GM23338 (cell line): ENCODE measurements around the gene KDM4B. TPM values are rescaled to one million over a fixed set of nuclear protein-coding genes. Genes with fewer than 3 reads are reported as not detected.

Experiments
- ATAC-seq: fragments of 200-7000 bp; cut with Tn5 transposase; 3 replicates; pipeline ENCODE4 v1.9.1; 2020
- DNase-seq: peaks from one replicate; pipeline ENCODE4 v3.0.0-alpha.2; 2015; ENCODE audit warnings: low spot score
- H2AFZ ChIP-seq: fragments of 200-600 bp; sonication (generic); 2 replicates; pipeline ENCODE4 v1.8.0; 2016; ENCODE audit warnings: antibody characterized with exemption, mild to moderate bottlenecking, moderate library complexity
- H3F3A ChIP-seq: fragments of 200-600 bp; sonication (generic); replicated peaks from 2 replicates; pipeline ENCODE4 v1.8.0; 2017; ENCODE audit warnings: antibody characterized with exemption, mixed run types, low read depth
- H3K27ac ChIP-seq: fragments of 200-600 bp; sonication (generic); 2 replicates; pipeline ENCODE4 v1.6.1; 2016; ENCODE audit warnings: low read depth
- H3K27me3 ChIP-seq: fragments of 200-600 bp; sonication (generic); 2 replicates; pipeline ENCODE4 v1.8.0; 2016; ENCODE audit warnings: mild to moderate bottlenecking, mixed run types, moderate library complexity; ENCODE audit not compliant: insufficient read depth
- H3K36me3 ChIP-seq: fragments of 200-600 bp; sonication (generic); 2 replicates; pipeline ENCODE4 v1.8.0; 2016; ENCODE audit warnings: mild to moderate bottlenecking; ENCODE audit not compliant: insufficient read depth
- H3K4me1 ChIP-seq: fragments of 200-600 bp; sonication (generic); 2 replicates; pipeline ENCODE4 v1.8.0; 2016; ENCODE audit warnings: mild to moderate bottlenecking, moderate library complexity; ENCODE audit not compliant: insufficient read depth
- H3K4me2 ChIP-seq: fragments of 200-600 bp; sonication (generic); 2 replicates; pipeline ENCODE4 v1.7.1; 2017; ENCODE audit warnings: mixed run types
- H3K4me3 ChIP-seq: fragments of 200-600 bp; sonication (generic); 2 replicates; pipeline ENCODE4 v1.6.1; 2016; ENCODE audit warnings: mixed run types
- H3K79me2 ChIP-seq: fragments of 200-600 bp; sonication (generic); replicated peaks from 2 replicates; pipeline ENCODE4 v1.8.0; 2017; ENCODE audit warnings: mild to moderate bottlenecking; ENCODE audit not compliant: insufficient read depth
- H3K9me2 ChIP-seq: fragments of 200-600 bp; sonication (generic); 2 replicates; pipeline ENCODE4 v1.8.0; 2017; ENCODE audit not compliant: insufficient read depth
- H4K20me1 ChIP-seq: fragments of 200-600 bp; sonication (generic); replicated peaks from 2 replicates; pipeline ENCODE4 v1.8.0; 2017; ENCODE audit warnings: mild to moderate bottlenecking; ENCODE audit not compliant: insufficient read depth
- H3K27ac Mint-ChIP-seq: 2 replicates; pipeline ENCODE4 v1.8.0; 2020; ENCODE audit warnings: inconsistent platforms, mild to moderate bottlenecking, moderate library complexity, mixed read lengths
- H3K27me3 Mint-ChIP-seq: 3 replicates; pipeline ENCODE4 v1.8.0; 2022; ENCODE audit warnings: low read depth, mild to moderate bottlenecking, moderate library complexity, mixed read lengths, inconsistent platforms; ENCODE audit not compliant: insufficient read depth, poor library complexity
- H3K36me3 Mint-ChIP-seq: 3 replicates; pipeline ENCODE4 v1.8.0; 2021; ENCODE audit warnings: low read depth, mild to moderate bottlenecking, inconsistent platforms, moderate library complexity, mixed read lengths
- H3K4me1 Mint-ChIP-seq: 3 replicates; pipeline ENCODE4 v1.8.0; 2020; ENCODE audit warnings: mild to moderate bottlenecking, inconsistent platforms, mixed read lengths
- H3K4me3 Mint-ChIP-seq: 3 replicates; pipeline ENCODE4 v1.8.0; 2021; ENCODE audit warnings: moderate library complexity, mild to moderate bottlenecking, inconsistent platforms, mixed read lengths
- H3K9me3 Mint-ChIP-seq: 3 replicates; pipeline ENCODE4 v1.8.0; 2020; ENCODE audit warnings: moderate library complexity, mild to moderate bottlenecking, inconsistent platforms, mixed read lengths
- ETS1 ChIP-seq: IDR thresholded peaks from 2 replicates; pipeline ENCODE4 v1.6.1; 2016; ENCODE audit warnings: antibody characterized with exemption
- EZH2 ChIP-seq: fragments of 200-600 bp; sonication (generic); IDR thresholded peaks from one replicate; pipeline ENCODE4 v1.8.0; 2017; ENCODE audit warnings: antibody characterized with exemption, mild to moderate bottlenecking, low read depth; ENCODE audit not compliant: unreplicated experiment
- EZH2phosphoT487 ChIP-seq: fragments of 200-600 bp; sonication (generic); IDR thresholded peaks from one replicate; pipeline ENCODE4 v1.8.1; 2018; ENCODE audit warnings: antibody characterized with exemption; ENCODE audit not compliant: unreplicated experiment
- JUNB ChIP-seq: IDR thresholded peaks from one replicate; pipeline ENCODE4 v1.6.1; 2016; ENCODE audit warnings: antibody characterized with exemption; ENCODE audit not compliant: unreplicated experiment
- STAT1 ChIP-seq: IDR thresholded peaks from one replicate; pipeline ENCODE4 v1.6.1; 2016; ENCODE audit warnings: antibody characterized with exemption; ENCODE audit not compliant: unreplicated experiment
- ZNF114 ChIP-seq: fragments of 250-450 bp; sonication (Bioruptor Pico); IDR thresholded peaks from 2 replicates; pipeline ENCODE4 v1.5.0; 2020; ENCODE audit warnings: mild to moderate bottlenecking, moderate library complexity
- ZNF331 ChIP-seq: fragments of 250-450 bp; sonication (Bioruptor Pico); IDR thresholded peaks from 2 replicates; pipeline ENCODE4 v1.5.0; 2020; ENCODE audit warnings: low read depth, mild to moderate bottlenecking, moderate library complexity
- ZNF462 ChIP-seq: fragments of 250-450 bp; sonication (Bioruptor Pico); IDR thresholded peaks from 2 replicates; pipeline ENCODE4 v1.5.0; 2020; ENCODE audit warnings: mild to moderate bottlenecking, moderate library complexity
- polyA plus RNA-seq: library from polyadenylated mRNA; unstranded; fragments of >200 nt; fragmentation: Nextera tagmentation; extraction: Ambion mirVana; gene quantifications from 2 replicates; pipeline ENCODE4 v1.2.1, GENCODE V29; 2016
- total RNA-seq: library from RNA; depleted of rRNA; stranded (reverse); fragments of >200 nt; shearing (Covaris generic); gene quantifications from 2 replicates; pipeline ENCODE4 v1.2.3, GENCODE V29; 2014
- TF ChIP-seq, protein P1 (sequence below), 2 experiments: fragments of 200-600 bp in 1 of 2; sonication (generic) in 1 of 2; conservative IDR thresholded peaks; 2 replicates each; pipeline versions ENCODE4 v1.5.1 to v1.6.1; 2016 to 2017; ENCODE audit warnings: antibody characterized with exemption in 2 of 2, low read depth in 2 of 2, mild to moderate bottlenecking in 2 of 2, moderate library complexity in 1 of 2
- TF ChIP-seq, protein P2 (sequence below): IDR thresholded peaks from one replicate; pipeline ENCODE4 v1.6.1; 2018; ENCODE audit warnings: antibody characterized with exemption; ENCODE audit not compliant: unreplicated experiment

The KDM4B gene
- total and polyA plus RNA-seq, 2 experiments from 2014 or later = 9.1 to 27.6 TPM

DNA sequence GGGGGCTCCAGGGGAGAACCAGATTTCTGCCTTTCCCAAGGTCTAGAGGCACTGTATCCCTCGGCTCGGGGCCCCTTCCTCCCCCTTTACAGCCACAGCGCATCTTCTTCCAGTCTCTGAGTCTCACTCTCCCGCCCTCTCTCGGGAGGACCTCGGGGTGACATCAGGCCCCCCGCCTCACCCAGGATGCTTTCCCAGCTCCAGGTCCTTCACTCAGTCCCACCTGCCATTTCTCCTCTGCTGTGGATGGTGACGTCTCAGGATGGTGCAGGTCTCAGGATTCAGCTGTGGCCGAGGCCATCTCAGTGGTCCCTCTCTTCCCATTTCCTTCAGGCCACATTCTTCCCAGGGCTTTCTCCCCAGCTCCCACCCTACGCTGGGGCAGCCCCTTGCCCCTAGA is 13.6 kb upstream of the KDM4B start (continued):
- TF ChIP-seq ZNF462 (no peak), EZH2 (no peak), JUNB (no peak), ZNF114 (CRISPR knock-in tag) (no peak), ZNF331 (no peak), ETS1 (no peak)
- TF ChIP-seq, protein P1, sequence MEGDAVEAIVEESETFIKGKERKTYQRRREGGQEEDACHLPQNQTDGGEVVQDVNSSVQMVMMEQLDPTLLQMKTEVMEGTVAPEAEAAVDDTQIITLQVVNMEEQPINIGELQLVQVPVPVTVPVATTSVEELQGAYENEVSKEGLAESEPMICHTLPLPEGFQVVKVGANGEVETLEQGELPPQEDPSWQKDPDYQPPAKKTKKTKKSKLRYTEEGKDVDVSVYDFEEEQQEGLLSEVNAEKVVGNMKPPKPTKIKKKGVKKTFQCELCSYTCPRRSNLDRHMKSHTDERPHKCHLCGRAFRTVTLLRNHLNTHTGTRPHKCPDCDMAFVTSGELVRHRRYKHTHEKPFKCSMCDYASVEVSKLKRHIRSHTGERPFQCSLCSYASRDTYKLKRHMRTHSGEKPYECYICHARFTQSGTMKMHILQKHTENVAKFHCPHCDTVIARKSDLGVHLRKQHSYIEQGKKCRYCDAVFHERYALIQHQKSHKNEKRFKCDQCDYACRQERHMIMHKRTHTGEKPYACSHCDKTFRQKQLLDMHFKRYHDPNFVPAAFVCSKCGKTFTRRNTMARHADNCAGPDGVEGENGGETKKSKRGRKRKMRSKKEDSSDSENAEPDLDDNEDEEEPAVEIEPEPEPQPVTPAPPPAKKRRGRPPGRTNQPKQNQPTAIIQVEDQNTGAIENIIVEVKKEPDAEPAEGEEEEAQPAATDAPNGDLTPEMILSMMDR (conservative IDR thresholded peaks at IDR 0.05; ENCODE audit: low read depth in 2 of 2) = no peak

DNA sequence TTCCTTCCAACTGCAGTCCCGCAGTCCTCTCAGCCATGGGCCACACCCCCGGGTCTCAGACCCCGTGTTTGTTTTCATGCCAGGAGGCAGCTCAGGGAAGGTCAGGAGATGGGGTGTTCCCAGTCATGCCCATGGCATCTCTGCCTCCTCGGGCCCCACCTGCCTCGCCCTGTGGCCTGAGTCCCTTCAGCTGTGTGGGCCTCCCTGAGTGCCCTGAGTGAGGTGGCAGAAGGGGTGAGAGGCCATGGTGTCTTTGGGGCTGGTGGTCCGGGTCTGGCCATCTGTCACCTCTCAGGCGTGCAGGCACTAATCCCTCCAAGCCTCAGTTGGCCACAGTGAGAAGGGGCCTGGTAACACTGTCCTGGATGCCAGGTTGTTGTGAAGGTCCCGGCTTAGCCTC is 10.9 kb upstream of the KDM4B start:
- Histone ChIP-seq H3K27me3 (no peaks in the 10 kb centered on the region), H3K79me2 (no peaks in the 10 kb centered on the region), H3F3A (no peaks in the 10 kb centered on the region), H4K20me1 (peaks cover 8% of the 10 kb centered on the region), H3K36me3 (no peaks in the 10 kb centered on the region; the same call in 1 of the 2 replicates), H3K4me3 (no peak overlapping the region), H3K27ac (no peak overlapping the region), H3K4me1 (no peaks in the 10 kb centered on the region), H2AFZ (no peak overlapping the region), H3K4me2 (no peak overlapping the region), H3K9me2 (no peaks in the 10 kb centered on the region)
- no peak for TF ChIP-seq EZH2phosphoT487
- TF ChIP-seq STAT1 = no peak
- TF ChIP-seq, protein P2, sequence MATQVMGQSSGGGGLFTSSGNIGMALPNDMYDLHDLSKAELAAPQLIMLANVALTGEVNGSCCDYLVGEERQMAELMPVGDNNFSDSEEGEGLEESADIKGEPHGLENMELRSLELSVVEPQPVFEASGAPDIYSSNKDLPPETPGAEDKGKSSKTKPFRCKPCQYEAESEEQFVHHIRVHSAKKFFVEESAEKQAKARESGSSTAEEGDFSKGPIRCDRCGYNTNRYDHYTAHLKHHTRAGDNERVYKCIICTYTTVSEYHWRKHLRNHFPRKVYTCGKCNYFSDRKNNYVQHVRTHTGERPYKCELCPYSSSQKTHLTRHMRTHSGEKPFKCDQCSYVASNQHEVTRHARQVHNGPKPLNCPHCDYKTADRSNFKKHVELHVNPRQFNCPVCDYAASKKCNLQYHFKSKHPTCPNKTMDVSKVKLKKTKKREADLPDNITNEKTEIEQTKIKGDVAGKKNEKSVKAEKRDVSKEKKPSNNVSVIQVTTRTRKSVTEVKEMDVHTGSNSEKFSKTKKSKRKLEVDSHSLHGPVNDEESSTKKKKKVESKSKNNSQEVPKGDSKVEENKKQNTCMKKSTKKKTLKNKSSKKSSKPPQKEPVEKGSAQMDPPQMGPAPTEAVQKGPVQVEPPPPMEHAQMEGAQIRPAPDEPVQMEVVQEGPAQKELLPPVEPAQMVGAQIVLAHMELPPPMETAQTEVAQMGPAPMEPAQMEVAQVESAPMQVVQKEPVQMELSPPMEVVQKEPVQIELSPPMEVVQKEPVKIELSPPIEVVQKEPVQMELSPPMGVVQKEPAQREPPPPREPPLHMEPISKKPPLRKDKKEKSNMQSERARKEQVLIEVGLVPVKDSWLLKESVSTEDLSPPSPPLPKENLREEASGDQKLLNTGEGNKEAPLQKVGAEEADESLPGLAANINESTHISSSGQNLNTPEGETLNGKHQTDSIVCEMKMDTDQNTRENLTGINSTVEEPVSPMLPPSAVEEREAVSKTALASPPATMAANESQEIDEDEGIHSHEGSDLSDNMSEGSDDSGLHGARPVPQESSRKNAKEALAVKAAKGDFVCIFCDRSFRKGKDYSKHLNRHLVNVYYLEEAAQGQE = no peak
- no peak overlapping the region for H3K4me3 Mint-ChIP-seq
- no peak for DNase-seq
- peaks cover 13% of the 10 kb centered on the region for H3K27me3 Mint-ChIP-seq
- H3K36me3 Mint-ChIP-seq = peaks cover 62% of the 10 kb centered on the region
- no peaks in the 10 kb centered on the region; the same call in 2 of the 3 replicates for H3K9me3 Mint-ChIP-seq
- no peak overlapping the region for H3K27ac Mint-ChIP-seq
- ATAC-seq = no peak
- peaks cover 3% of the 10 kb centered on the region; the same call in 1 of the 3 replicates for H3K4me1 Mint-ChIP-seq
